NCI-H524 (cell line): ENCODE results near the gene AGO4.
A peak's percentile ranks its signal among the peaks of the same experiment; 100 is the strongest.
"Not testable (repeated sequence)": the region's sequence is repeated elsewhere in the genome, so short reads cannot be mapped to it uniquely, and the experiment has no call there.

Experiments used
- DNase-seq, 2 experiments: peaks; one replicate each; lab custom pipeline; 2025; lab: John Stamatoyannopoulos, UW

The AGO4 gene

GRCh38 chr1:35863881-35864625 is 56.2 kb downstream of the AGO4 start:
- no peak for DNase-seq

GRCh38 chr1:35864813-35865212 is 57.0 kb downstream of the AGO4 start:
- no peak for DNase-seq

GRCh38 chr1:35866991-35867390 is 59.2 kb downstream of the AGO4 start:
- no peak for DNase-seq

DNA sequence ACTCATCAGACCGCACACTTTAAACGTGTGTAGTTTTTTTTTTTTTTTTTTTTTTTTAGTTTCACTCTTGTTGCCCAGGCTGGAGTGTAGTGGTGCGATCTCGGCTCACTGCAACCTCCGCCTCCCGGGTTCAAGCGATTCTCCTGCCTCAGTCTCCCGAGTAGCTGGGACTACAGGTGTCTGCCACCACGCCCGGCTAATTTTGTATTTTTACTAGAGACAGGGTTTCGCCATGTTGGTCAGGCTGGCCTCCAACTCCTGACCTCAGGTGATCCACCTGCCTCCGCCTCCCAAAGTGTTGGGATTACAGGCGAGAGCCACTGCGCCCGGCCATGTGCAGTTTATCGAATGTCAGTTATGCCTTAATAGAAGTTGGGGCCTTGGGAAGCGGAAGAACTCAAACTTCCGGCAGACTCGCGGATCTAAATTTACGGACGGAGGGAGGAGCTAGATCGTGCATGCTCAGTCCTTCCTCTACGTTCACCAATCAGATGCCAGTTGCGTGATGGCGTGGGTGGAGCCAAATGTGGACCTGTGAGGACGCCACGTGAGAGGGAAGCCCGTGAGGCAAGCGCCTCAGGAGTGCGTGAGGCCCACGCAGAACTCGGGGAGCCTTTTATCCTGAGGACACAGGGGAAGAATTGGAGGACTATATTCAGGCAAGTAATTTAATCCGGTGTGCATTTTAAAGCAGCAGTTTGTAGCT is 61.6 kb downstream of the AGO4 start:
- not testable (repeated sequence) for DNase-seq

- DNase-seq: no peak
Observed at GRCh38 chr1:35870651-35871309, 63.0 kb downstream of the AGO4 start.

GRCh38 chr1:35873243-35873750 is 65.5 kb downstream of the AGO4 start:
- no peak for DNase-seq

GRCh38 chr1:35874115-35874514 is 66.3 kb downstream of the AGO4 start:
- not testable (repeated sequence) for DNase-seq

GRCh38 chr1:35876988-35877387 is 69.2 kb downstream of the AGO4 start:
- DNase-seq: no peak

GRCh38 chr1:35881850-35882273 is 74.0 kb downstream of the AGO4 start:
- no peak for DNase-seq

DNA sequence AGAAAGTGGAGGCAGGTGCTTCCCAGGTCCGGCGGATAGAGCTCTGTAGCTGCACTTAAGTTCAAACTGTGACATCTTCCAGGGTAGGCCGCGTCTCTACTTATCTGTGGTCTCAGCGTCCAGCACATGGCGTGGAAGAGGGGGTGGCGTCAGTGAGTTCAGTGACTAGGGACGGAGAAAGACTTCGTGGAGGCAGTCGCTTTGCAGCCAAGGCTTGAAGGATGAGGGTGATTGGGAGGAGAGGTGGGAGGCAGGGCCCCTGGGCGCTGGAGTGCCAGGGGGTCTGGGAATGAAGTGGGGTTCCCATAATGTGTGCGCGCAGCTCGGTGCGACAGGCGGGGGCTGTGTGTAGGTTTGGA is 74.7 kb downstream of the AGO4 start:
- no peak for DNase-seq

GRCh38 chr1:35882945-35883634 is 75.3 kb downstream of the AGO4 start, which contains the start of gene AGO1:
Gene AGO1, plus strand, starts transcription at chr1:35883209. Its CDS starts 213 bp downstream, at chr1:35883422.
- DNase-seq: peak; percentile 75 to 89

- peak; percentile 48 to 72 for DNase-seq
Observed at GRCh38 chr1:35883635-35884101, 75.9 kb downstream of the AGO4 start.

DNA sequence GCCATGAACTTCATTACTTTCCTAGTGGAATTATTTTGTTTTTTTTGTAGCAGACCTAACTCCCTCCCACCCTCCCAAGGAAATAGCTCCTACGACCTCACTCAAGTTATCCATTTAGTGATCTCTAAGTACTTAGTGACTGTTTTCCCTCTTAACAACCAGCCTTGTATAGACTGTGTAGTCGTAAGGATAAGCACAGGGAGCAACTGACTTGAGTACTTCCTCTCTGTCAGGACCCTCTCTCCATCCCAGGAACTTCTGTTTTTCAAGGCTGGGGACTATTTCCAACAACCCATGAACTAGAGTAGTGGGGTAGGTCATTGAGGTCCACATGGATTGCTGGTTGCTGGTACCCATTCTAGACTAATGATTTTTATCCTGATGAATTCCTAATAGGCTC is 77.1 kb downstream of the AGO4 start:
- DNase-seq: no peak

GRCh38 chr1:35885961-35886558 is 78.2 kb downstream of the AGO4 start:
- peak in 1 of 2 experiments; percentile 6 for DNase-seq

DNA sequence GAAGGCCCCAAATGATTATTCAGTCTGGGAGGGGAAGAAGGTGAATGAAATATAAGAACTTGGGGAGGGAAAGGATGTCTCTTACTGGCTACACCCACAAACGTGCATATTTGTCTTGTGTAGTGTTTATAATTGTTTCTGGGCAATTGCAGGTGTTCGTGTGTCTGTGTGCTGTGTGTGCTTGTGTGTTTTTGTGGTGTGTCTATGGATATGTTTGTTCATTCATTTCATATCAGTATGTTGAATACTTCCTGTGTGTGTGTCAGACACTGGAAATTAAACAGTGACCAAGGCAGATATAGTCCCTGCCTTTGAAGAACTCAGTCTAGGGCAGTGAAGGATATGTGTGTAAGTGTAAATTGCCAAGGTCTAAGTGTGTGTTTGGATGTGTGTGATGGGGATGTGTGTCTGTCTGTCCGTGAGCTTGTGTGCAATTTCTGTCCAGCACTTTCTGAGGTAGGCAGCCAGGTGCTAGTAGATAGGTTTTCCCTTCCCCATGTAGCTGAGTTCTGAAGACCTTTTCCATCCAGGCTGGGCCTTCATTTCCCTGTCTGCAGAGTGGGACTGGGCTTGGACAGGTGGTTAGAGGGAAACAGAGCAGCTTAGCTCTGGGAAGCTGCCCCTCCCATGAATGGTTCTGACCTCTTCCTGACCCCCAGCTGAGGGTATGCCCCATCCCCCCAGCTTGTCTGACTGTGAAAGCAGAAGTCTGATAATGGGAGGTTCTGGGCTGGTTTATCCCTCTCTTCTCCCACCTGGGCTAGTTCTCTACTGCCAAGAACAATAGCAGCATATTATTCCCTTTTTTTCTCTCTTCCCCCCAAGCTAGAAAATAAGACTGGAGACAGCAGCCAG is 79.0 kb downstream of the AGO4 start:
- DNase-seq: peak in 1 of 2 experiments; percentile 16

- DNase-seq: no peak
Observed at GRCh38 chr1:35887508-35887907, 79.7 kb downstream of the AGO4 start.

DNA sequence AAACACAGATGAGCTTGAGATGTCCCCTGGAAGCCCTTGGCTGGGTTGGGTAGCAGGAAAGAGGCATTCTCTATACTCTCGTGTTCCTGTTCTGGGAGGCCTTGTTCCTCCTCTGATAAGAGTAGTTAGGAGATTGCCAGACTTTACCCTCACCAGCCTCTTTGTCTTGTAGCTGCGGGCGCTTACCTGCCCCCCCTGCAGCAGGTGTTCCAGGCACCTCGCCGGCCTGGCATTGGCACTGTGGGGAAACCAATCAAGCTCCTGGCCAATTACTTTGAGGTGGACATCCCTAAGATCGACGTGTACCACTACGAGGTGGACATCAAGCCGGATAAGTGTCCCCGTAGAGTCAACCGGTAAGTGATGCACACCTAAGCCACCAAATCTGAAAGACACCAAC is 80.4 kb downstream of the AGO4 start:
- no peak for DNase-seq

- not testable (repeated sequence) for DNase-seq
Observed at GRCh38 chr1:35888981-35889380, 81.2 kb downstream of the AGO4 start.

- no peak for DNase-seq
Observed at GRCh38 chr1:35893051-35893879, 85.4 kb downstream of the AGO4 start.

- DNase-seq: no peak
Observed at GRCh38 chr1:35894183-35894582, 86.4 kb downstream of the AGO4 start.
